Measurements from ENCODE around the gene AP3D1. TPM values are rescaled to one million over a fixed set of nuclear protein-coding genes. Genes with fewer than 3 reads are reported as not detected.

Gene AP3D1
- total and polyA plus RNA-seq, 9 of the 15 experiments (the other 6 are each of a cell fraction or from before 2014, with no cell fraction given) = 1.2 to 86.1 (median 35.9) TPM

GRCh38 chr19:2189880-2190279 is 38.5 kb upstream of the AP3D1 start:
- in situ Hi-C loops (cut with MboI) = no loop called here
- POLR2A ChIA-PET = interaction anchor here (0.6 to 1.0 kb wide), 2 partner anchors 9 to 40 kb away, joined by 3 read pairs; no protein-coding TSS in a partner anchor
- ATAC-seq = no peak
- DNase-seq (ENCODE audit: extremely low read depth in 1 of 4, low spot score in 3 of 4) = no peak
- H3K9me1 ChIP-seq (ENCODE audit: control insufficient read depth, insufficient read depth, low read length) = peaks cover 3% of the 10 kb centered on the region
- H4K20me1 ChIP-seq (replicated peaks; ENCODE audit: control insufficient read depth, insufficient read depth, low read length) = peaks cover 9% of the 10 kb centered on the region
- no peak overlapping the region for H3K4me2 ChIP-seq (ENCODE audit: insufficient read depth, low read length)
- no peak overlapping the region for H3K27ac ChIP-seq (ENCODE audit: extremely low read depth, low read depth, low read length)
- intact Hi-C loops (cut with micrococcal nuclease) = no loop called here
- peaks cover 91% of the 10 kb centered on the region for H3K36me3 ChIP-seq (ENCODE audit: control insufficient read depth, insufficient read depth, low read length)
- peaks cover 0 to 51% of the 10 kb centered on the region in 2 experiments; a peak in 3 of 5 replicates for H3K4me1 ChIP-seq (replicated peaks in 1 of 2; ENCODE audit: control insufficient read depth in 2 of 2, insufficient read depth in 2 of 2, low read length in 2 of 2)
- no peak overlapping the region for H2AFZ ChIP-seq (ENCODE audit: low read depth, low read length)
- no peak overlapping the region for H3K9ac ChIP-seq (ENCODE audit: insufficient read depth in 1 of 2, low read depth in 2 of 2, low read length in 2 of 2)
- 95% methylated on average over 11 of the region's 16 CpGs for WGBS (ENCODE audit: insufficient coverage, low coverage, missing lambda C conversion rate)
- TF ChIP-seq ZNF316 (IDR thresholded peaks at IDR 0.05) = no peak
- peak; percentile 7 for TF ChIP-seq RBM22 (IDR thresholded peaks at IDR 0.05; ENCODE audit: low read depth, low read length, poor library complexity, severe bottlenecking)
- CTCF ChIA-PET (ENCODE audit: low intra/inter-chr PET ratio) = no interaction called here
- H3K4me3 ChIP-seq = no peak overlapping the region
- no peaks in the 10 kb centered on the region for H3K27me3 ChIP-seq (ENCODE audit: control insufficient read depth in 2 of 2, insufficient read depth in 2 of 2, low read length in 2 of 2)
- FAIRE-seq = no peak
- H3K9me3 ChIP-seq (replicated peaks; ENCODE audit: control insufficient read depth, insufficient read depth, low read depth, low read length) = no peaks in the 10 kb centered on the region
- H3K79me2 ChIP-seq (ENCODE audit: control insufficient read depth, insufficient read depth, low read length) = peaks cover 39% of the 10 kb centered on the region
- no TSS peak for BruUV-seq (replicated peaks)

DNA sequence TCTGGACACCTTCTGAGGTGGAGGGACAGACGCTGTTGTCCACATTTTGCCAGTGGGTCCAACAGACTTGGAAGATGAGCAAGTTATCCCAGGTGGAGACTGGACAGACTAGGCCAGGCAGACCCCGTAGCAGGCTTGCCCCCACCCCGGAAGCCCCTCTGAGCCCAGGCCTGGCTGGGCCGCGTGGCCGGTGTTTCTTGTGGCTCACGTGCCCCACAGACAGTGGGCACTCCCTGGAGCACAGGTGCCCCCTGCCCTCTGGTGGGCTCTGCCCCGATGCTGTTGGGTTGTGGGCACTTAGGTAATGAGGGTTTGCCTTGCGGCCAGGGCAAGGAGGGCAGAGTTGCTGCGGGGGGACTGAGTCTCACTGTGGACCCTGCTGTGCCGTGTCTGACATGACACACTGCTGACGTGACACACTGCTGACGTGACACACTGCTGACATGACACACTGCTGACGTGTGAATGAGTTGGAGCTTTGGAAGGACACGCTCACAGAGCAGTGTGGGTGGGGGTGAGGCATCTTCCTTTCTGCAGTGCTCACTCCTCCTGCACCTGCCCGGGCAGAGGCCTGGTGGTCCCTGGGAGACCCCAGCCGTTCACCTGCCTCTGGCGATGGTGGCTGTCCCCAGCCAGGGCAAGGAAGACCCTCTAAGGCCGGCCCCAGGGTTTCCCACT is 37.5 kb upstream of the AP3D1 start:
- in situ Hi-C loops (cut with MboI) = no loop called here
- no TSS peak for BruUV-seq (replicated peaks)
- Histone ChIP-seq H3K79me2 (ENCODE audit: control insufficient read depth, insufficient read depth, low read length) (peaks cover 50% of the 10 kb centered on the region), H3K9me1 (ENCODE audit: control insufficient read depth, insufficient read depth, low read length) (peaks cover 7% of the 10 kb centered on the region), H3K9ac (ENCODE audit: insufficient read depth in 1 of 2, low read depth in 2 of 2, low read length in 2 of 2) (no peak overlapping the region), H3K4me1 (replicated peaks in 1 of 2; ENCODE audit: control insufficient read depth in 2 of 2, insufficient read depth in 2 of 2, low read length in 2 of 2) (peaks cover 0 to 58% of the 10 kb centered on the region in 2 experiments; a peak in 3 of 5 replicates), H3K27ac (ENCODE audit: extremely low read depth, low read depth, low read length) (no peak overlapping the region), H3K36me3 (ENCODE audit: control insufficient read depth, insufficient read depth, low read length) (peaks cover 92% of the 10 kb centered on the region), H3K27me3 (ENCODE audit: control insufficient read depth in 2 of 2, insufficient read depth in 2 of 2, low read length in 2 of 2) (no peaks in the 10 kb centered on the region), H3K4me2 (ENCODE audit: insufficient read depth, low read length) (no peak overlapping the region), H3K9me3 (replicated peaks; ENCODE audit: control insufficient read depth, insufficient read depth, low read depth, low read length) (no peaks in the 10 kb centered on the region), H2AFZ (ENCODE audit: low read depth, low read length) (no peak overlapping the region), H3K4me3 (no peak overlapping the region), H4K20me1 (replicated peaks; ENCODE audit: control insufficient read depth, insufficient read depth, low read length) (peaks cover 9% of the 10 kb centered on the region)
- no peak for FAIRE-seq
- intact Hi-C loops (cut with micrococcal nuclease) = no loop called here
- 97% methylated on average over 19 of the region's 19 CpGs for WGBS (ENCODE audit: insufficient coverage, low coverage, missing lambda C conversion rate)
- ATAC-seq = no peak
- CTCF ChIA-PET (ENCODE audit: low intra/inter-chr PET ratio) = no interaction called here
- no peak for DNase-seq (ENCODE audit: extremely low read depth in 1 of 4, low spot score in 3 of 4)
- POLR2A ChIA-PET = interaction anchor here (0.5 kb wide), 1 partner anchor 96 kb away, joined by 3 read pairs; no protein-coding TSS in a partner anchor
- TF ChIP-seq ZNF764 (CRISPR knock-in tag; IDR thresholded peaks at IDR 0.05; ENCODE audit: low read depth) = no peak
- no peak for TF ChIP-seq ILF3 (IDR thresholded peaks at IDR 0.05; ENCODE audit: borderline replicate concordance)
- TF ChIP-seq, protein P1, sequence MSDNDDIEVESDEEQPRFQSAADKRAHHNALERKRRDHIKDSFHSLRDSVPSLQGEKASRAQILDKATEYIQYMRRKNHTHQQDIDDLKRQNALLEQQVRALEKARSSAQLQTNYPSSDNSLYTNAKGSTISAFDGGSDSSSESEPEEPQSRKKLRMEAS (CRISPR knock-in tag; IDR thresholded peaks at IDR 0.05) = peak; percentile 16; the same call in 1 of the 2 replicates
- 0 out of 2 replicates have a peak, but pooled peaks have one; percentile 29 for TF ChIP-seq ZNF143 (CRISPR knock-in tag; IDR thresholded peaks at IDR 0.05)
- TF ChIP-seq ATF2 (CRISPR knock-in tag; IDR thresholded peaks at IDR 0.05) = 0 out of 2 replicates have a peak, but pooled peaks have one; percentile 27
- no peak for TF ChIP-seq ATF4 (CRISPR knock-in tag; IDR thresholded peaks at IDR 0.05)
